ENCODE results near the gene VHLL. TPM values are rescaled to one million over a fixed set of nuclear protein-coding genes. Genes with fewer than 3 reads are reported as not detected.

The VHLL gene
- total RNA-seq, 1 experiment from 2014 or later = not detected

- H3K27me3 ChIP-seq = no peaks in the 10 kb centered on the region
- H3K4me3 ChIP-seq = no peak overlapping the region
- no peaks in the 10 kb centered on the region for H3K9me3 ChIP-seq
- no peak for DNase-seq
- peaks cover 84% of the 10 kb centered on the region for H3K36me3 ChIP-seq
Measured at GRCh38 chr1:156276966-156277381, 22.1 kb downstream of the VHLL start.

- H3K9me3 ChIP-seq = no peaks in the 10 kb centered on the region
- no peaks in the 10 kb centered on the region for H3K27me3 ChIP-seq
- H3K4me3 ChIP-seq = no peak overlapping the region
- peaks cover 85% of the 10 kb centered on the region for H3K36me3 ChIP-seq
- no peak for DNase-seq
Measured at GRCh38 chr1:156276532-156276931, 22.6 kb downstream of the VHLL start.

- Histone ChIP-seq H3K9me3 (no peaks in the 10 kb centered on the region), H3K4me3 (no peak overlapping the region), H3K27me3 (no peaks in the 10 kb centered on the region), H3K36me3 (peaks cover 87% of the 10 kb centered on the region)
- DNase-seq = no peak
Measured at GRCh38 chr1:156270314-156270713, 28.8 kb downstream of the VHLL start.

GRCh38 chr1:156268336-156268735, 30.8 kb downstream of the VHLL start:
- Histone ChIP-seq H3K4me3 (no peak overlapping the region), H3K9me3 (no peaks in the 10 kb centered on the region), H3K27me3 (no peaks in the 10 kb centered on the region), H3K36me3 (peaks cover 86% of the 10 kb centered on the region)
- DNase-seq = no peak

GRCh38 chr1:156266051-156266450, 33.1 kb downstream of the VHLL start:
- H3K4me3 ChIP-seq = no peak overlapping the region
- no peak for DNase-seq
- no peaks in the 10 kb centered on the region for H3K9me3 ChIP-seq
- peaks cover 88% of the 10 kb centered on the region for H3K36me3 ChIP-seq
- H3K27me3 ChIP-seq = no peaks in the 10 kb centered on the region

- no peaks in the 10 kb centered on the region for H3K9me3 ChIP-seq
- H3K36me3 ChIP-seq = peaks cover 93% of the 10 kb centered on the region
- no peak overlapping the region for H3K4me3 ChIP-seq
Measured at GRCh38 chr1:156263288-156263655, 35.8 kb downstream of the VHLL start.

GRCh38 chr1:156262461-156263287, 36.4 kb downstream of the VHLL start:
- Histone ChIP-seq H3K27me3 (no peaks in the 10 kb centered on the region), H3K4me3 (no peak overlapping the region), H3K36me3 (peaks cover 93% of the 10 kb centered on the region)

More at GRCh38 chr1:156263288-156263655, 35.8 kb downstream of the VHLL start:
- no peaks in the 10 kb centered on the region for H3K27me3 ChIP-seq
- peak; percentile 60 for DNase-seq

DNA sequence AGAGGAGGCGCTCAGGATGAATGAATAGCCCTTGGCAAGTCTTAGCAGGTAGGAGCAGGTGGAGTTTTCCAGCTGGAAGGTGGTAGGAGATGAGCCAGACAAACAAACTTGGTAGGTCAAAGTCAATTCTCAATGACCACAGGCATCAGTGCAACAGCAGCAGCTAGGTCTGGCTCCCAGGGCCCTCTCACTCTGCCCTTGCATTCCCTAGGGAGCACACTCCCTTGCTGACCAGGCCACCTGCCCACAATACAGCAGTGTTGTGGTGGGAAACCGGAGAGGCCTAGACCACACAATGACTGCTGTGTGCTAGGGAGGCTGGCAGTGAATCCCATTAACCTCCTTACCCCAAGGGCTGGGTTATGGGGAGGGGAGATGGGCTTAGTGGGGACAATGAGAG, 38.2 kb downstream of the VHLL start:
- no peaks in the 10 kb centered on the region for H3K27me3 ChIP-seq
- peaks cover 90% of the 10 kb centered on the region for H3K36me3 ChIP-seq
- no peak for DNase-seq
- no peaks in the 10 kb centered on the region for H3K9me3 ChIP-seq
- no peak overlapping the region for H3K4me3 ChIP-seq

More at GRCh38 chr1:156262461-156263287, 36.4 kb downstream of the VHLL start:
- DNase-seq = peak; percentile 91
- no peaks in the 10 kb centered on the region for H3K9me3 ChIP-seq

DNA sequence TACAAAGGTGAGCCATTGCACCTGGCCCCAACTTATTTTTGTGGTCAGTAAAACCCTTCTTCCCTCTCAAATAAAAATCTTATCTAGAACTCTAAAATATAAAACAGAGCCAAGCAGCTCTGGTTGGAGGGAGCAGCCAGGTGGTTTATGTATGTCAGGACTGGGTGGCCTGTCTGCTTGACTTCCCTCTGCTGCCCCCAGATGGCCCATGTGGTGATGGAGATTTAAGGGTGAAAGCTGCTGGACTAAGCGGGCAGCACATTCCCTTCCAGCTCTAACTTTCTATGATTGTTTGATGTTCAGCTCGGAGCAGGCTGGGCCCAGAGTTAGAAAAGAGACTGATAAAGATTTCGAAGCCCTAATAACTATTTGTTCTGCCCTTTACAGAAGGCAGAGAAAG, 39.3 kb downstream of the VHLL start:
- H3K36me3 ChIP-seq = peaks cover 92% of the 10 kb centered on the region
- no peaks in the 10 kb centered on the region for H3K9me3 ChIP-seq
- H3K4me3 ChIP-seq = no peak overlapping the region
- no peak for DNase-seq
- H3K27me3 ChIP-seq = no peaks in the 10 kb centered on the region

DNA sequence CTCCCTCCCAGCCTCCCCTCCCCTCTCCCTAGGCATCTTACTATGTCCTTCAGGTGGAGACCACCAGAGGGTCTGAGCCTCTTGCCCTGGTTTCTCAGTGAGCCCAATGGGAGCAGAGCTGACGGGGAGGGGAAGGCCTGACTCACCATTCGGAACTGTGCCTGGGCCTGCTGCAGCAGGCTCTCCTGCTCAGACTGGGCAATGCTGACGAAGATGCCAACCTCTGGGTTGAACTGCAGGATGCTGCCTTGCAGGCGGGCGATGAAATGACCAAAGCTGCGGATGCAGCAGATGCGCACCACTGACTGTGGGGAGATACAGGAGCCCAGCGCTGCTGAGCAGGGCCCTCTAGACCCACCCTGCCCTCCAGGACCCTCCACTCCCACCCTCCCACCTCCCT, 40.2 kb downstream of the VHLL start:
- Histone ChIP-seq H3K36me3 (peaks cover 94% of the 10 kb centered on the region), H3K4me3 (no peak overlapping the region)
- no peak for DNase-seq

GRCh38 chr1:156257711-156258110, 41.4 kb downstream of the VHLL start:
- H3K36me3 ChIP-seq = peaks cover 95% of the 10 kb centered on the region
- H3K4me3 ChIP-seq = no peak overlapping the region
- H3K9me3 ChIP-seq = no peaks in the 10 kb centered on the region
- no peak for DNase-seq
- no peaks in the 10 kb centered on the region for H3K27me3 ChIP-seq

More for the DNA sequence above, 40.2 kb downstream of the VHLL start:
- H3K27me3 ChIP-seq = no peaks in the 10 kb centered on the region
- no peaks in the 10 kb centered on the region for H3K9me3 ChIP-seq

- peaks cover 94% of the 10 kb centered on the region for H3K36me3 ChIP-seq
- no peaks in the 10 kb centered on the region for H3K27me3 ChIP-seq
- DNase-seq = no peak
- no peak overlapping the region for H3K4me3 ChIP-seq
- no peaks in the 10 kb centered on the region for H3K9me3 ChIP-seq
Measured at GRCh38 chr1:156253634-156254033, 45.5 kb downstream of the VHLL start.

DNA sequence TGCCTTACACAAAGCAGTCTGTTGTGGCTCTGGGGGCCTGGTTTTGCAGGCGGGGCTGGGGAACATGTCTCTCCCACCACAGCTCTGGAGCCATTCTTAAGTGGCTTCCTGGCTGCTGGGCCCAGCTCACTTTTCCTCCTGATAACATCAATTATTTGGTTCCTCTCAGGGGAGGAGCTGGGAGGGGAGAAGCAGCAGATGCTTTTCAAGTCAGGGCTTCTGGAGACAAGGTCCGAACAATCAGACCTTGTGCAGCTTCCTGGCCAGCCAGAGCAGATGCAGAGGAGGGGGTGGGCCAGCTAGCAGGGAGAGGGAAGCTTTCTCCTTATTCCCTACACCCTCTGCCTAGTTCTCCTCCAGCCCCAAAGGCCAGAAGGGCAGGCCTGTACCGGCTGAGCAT, 47.6 kb downstream of the VHLL start:
- H3K9me3 ChIP-seq = no peaks in the 10 kb centered on the region
- peaks cover 73% of the 10 kb centered on the region for H3K36me3 ChIP-seq
- no peak for DNase-seq
- H3K27me3 ChIP-seq = no peaks in the 10 kb centered on the region
- no peak overlapping the region for H3K4me3 ChIP-seq

DNA sequence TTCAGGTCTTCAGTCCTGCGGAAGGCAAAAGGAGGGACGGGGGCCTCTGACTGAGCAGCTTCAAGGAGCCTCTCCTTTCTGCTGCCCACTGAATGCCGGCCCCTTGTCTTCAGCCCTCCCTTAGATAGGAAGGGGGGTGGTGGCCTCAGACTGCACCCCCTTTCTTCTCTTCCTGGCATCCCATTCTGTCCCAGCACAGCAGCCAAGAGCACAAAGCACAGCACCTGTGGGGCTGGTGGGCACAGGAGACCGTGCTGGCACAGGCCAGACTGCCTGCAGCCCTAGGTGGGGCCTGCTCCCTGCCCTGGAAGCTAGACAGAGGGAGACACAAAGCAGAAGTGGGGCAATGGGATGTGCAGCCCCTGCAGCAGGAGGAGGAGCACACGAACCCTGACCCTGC, 49.5 kb downstream of the VHLL start:
- peaks cover 56% of the 10 kb centered on the region for H3K36me3 ChIP-seq
- no peak for DNase-seq
- no peak overlapping the region for H3K4me3 ChIP-seq
- H3K9me3 ChIP-seq = no peaks in the 10 kb centered on the region
- H3K27me3 ChIP-seq = no peaks in the 10 kb centered on the region

Other genes with a start within 250 kb of the VHLL start
- gene UBQLN4, start 245.5 kb downstream of the VHLL start, total RNA-seq (2014; rRNA removed; shearing (Covaris generic); ENCODE audit: low replicate concordance) = 29.3 and 40.3 TPM in 2 replicates
- gene LAMTOR2, start 244.5 kb downstream of the VHLL start, total RNA-seq (2014; rRNA removed; shearing (Covaris generic); ENCODE audit: low replicate concordance) = 5.8 and 16.9 TPM in 2 replicates
- not detected in 2 replicates for gene RAB25, start 238.1 kb downstream of the VHLL start, total RNA-seq (2014; rRNA removed; shearing (Covaris generic); ENCODE audit: low replicate concordance)
- 2.3 and 2.7 TPM in 2 replicates for gene MEX3A, start 216.8 kb downstream of the VHLL start, total RNA-seq (2014; rRNA removed; shearing (Covaris generic); ENCODE audit: low replicate concordance)
- gene LMNA, start 184.6 kb downstream of the VHLL start, total RNA-seq (2014; rRNA removed; shearing (Covaris generic); ENCODE audit: low replicate concordance) = 1,337 and 1,568 TPM in 2 replicates
- gene SEMA4A, start 145.7 kb downstream of the VHLL start, total RNA-seq (2014; rRNA removed; shearing (Covaris generic); ENCODE audit: low replicate concordance) = 0.49 TPM in 1 of 2 replicates, not detected in the other
- 12.7 and 13.1 TPM in 2 replicates for gene SLC25A44, start 105.2 kb downstream of the VHLL start, total RNA-seq (2014; rRNA removed; shearing (Covaris generic); ENCODE audit: low replicate concordance)
- 161 and 219 TPM in 2 replicates for gene PMF1, start 86.3 kb downstream of the VHLL start, total RNA-seq (2014; rRNA removed; shearing (Covaris generic); ENCODE audit: low replicate concordance)
- 2.3 TPM in 1 of 2 replicates, not detected in the other for gene BGLAP, start 57.1 kb downstream of the VHLL start, total RNA-seq (2014; rRNA removed; shearing (Covaris generic); ENCODE audit: low replicate concordance)
- 0.59 TPM in 1 of 2 replicates, not detected in the other for gene PAQR6, start 51.3 kb downstream of the VHLL start, total RNA-seq (2014; rRNA removed; shearing (Covaris generic); ENCODE audit: low replicate concordance)
- gene SMG5, start 16.5 kb downstream of the VHLL start, total RNA-seq (2014; rRNA removed; shearing (Covaris generic); ENCODE audit: low replicate concordance) = 75.7 and 99.5 TPM in 2 replicates
- gene TMEM79, start 15.0 kb downstream of the VHLL start, total RNA-seq (2014; rRNA removed; shearing (Covaris generic); ENCODE audit: low replicate concordance) = 2.4 and 5.8 TPM in 2 replicates
- gene GLMP, start 3.6 kb downstream of the VHLL start, total RNA-seq (2014; rRNA removed; shearing (Covaris generic); ENCODE audit: low replicate concordance) = 2.9 and 8.7 TPM in 2 replicates
- gene CCT3, start 39.0 kb upstream of the VHLL start, total RNA-seq (2014; rRNA removed; shearing (Covaris generic); ENCODE audit: low replicate concordance) = 1,070 and 1,240 TPM in 2 replicates
- gene TSACC, start 39.2 kb upstream of the VHLL start, total RNA-seq (2014; rRNA removed; shearing (Covaris generic); ENCODE audit: low replicate concordance) = 1.3 TPM in 1 of 2 replicates, not detected in the other
- not detected in 2 replicates for gene RHBG, start 69.9 kb upstream of the VHLL start, total RNA-seq (2014; rRNA removed; shearing (Covaris generic); ENCODE audit: low replicate concordance)
- 3.4 and 11.7 TPM in 2 replicates for gene MEF2D, start 201.5 kb upstream of the VHLL start, total RNA-seq (2014; rRNA removed; shearing (Covaris generic); ENCODE audit: low replicate concordance)